MM.1S (cell line): ENCODE data around the gene SAMD5.

Experiments used
- DNase-seq: peaks from one replicate; pipeline ENCODE4 v3.0.0-alpha.2; 2015
- H2AFZ ChIP-seq: fragments of 300-600 bp; sonication (generic); 2 replicates; pipeline ENCODE4 v1.6.0; 2016; ENCODE audit warnings: antibody characterized with exemption, low read length
- H3F3A ChIP-seq: fragments of 300-600 bp; sonication (generic); 2 replicates; pipeline ENCODE4 v1.6.1; 2016; ENCODE audit warnings: mild to moderate bottlenecking, antibody characterized with exemption, low read length, moderate library complexity, mixed read lengths; ENCODE audit not compliant: insufficient read depth
- H3K27ac ChIP-seq: fragments of 300-600 bp; sonication (generic); 2 replicates; pipeline ENCODE4 v1.5.1; 2016; ENCODE audit warnings: mild to moderate bottlenecking, low read length
- H3K27me3 ChIP-seq: fragments of 300-600 bp; sonication (generic); replicated peaks from 2 replicates; pipeline ENCODE4 v1.6.0; 2016; ENCODE audit warnings: low read length; ENCODE audit not compliant: insufficient read depth
- H3K36me3 ChIP-seq: fragments of 300-600 bp; sonication (generic); replicated peaks from 2 replicates; pipeline ENCODE4 v1.6.1; 2016; ENCODE audit warnings: mild to moderate bottlenecking, low read length, mixed read lengths; ENCODE audit not compliant: insufficient read depth
- H3K4me1 ChIP-seq: fragments of 300-600 bp; sonication (generic); 2 replicates; pipeline ENCODE4 v1.6.1; 2016; ENCODE audit warnings: low read length, mixed read lengths
- H3K4me2 ChIP-seq: fragments of 300-600 bp; sonication (generic); 2 replicates; pipeline ENCODE4 v1.6.0; 2016; ENCODE audit warnings: low read depth, low read length
- H3K4me3 ChIP-seq: fragments of 300-600 bp; sonication (generic); 2 replicates; pipeline ENCODE4 v1.5.1; 2016; ENCODE audit warnings: low read length, mixed read lengths
- H3K79me2 ChIP-seq: fragments of 300-600 bp; sonication (generic); 2 replicates; pipeline ENCODE4 v1.6.1; 2016; ENCODE audit warnings: mixed run types, low read length, mixed read lengths
- H3K9ac ChIP-seq: fragments of 300-600 bp; sonication (generic); 2 replicates; pipeline ENCODE4 v1.6.1; 2016; ENCODE audit warnings: low read length, mixed read lengths
- H3K9me2 ChIP-seq: fragments of 300-600 bp; sonication (generic); replicated peaks from 2 replicates; pipeline ENCODE4 v1.6.1; 2016; ENCODE audit warnings: mild to moderate bottlenecking, low read length, mixed read lengths; ENCODE audit not compliant: insufficient read depth
- H3K9me3 ChIP-seq: fragments of 300-600 bp; sonication (generic); replicated peaks from 2 replicates; pipeline ENCODE4 v1.6.1; 2016; ENCODE audit warnings: mild to moderate bottlenecking, low read length, mixed read lengths; ENCODE audit not compliant: insufficient read depth
- H4K20me1 ChIP-seq: fragments of 300-600 bp; sonication (generic); 2 replicates; pipeline ENCODE4 v1.6.1; 2016; ENCODE audit warnings: mild to moderate bottlenecking, low read length, moderate library complexity, mixed read lengths; ENCODE audit not compliant: insufficient read depth
- EZH2 ChIP-seq: fragments of 300-600 bp; sonication (generic); optimal IDR thresholded peaks from 2 replicates; pipeline ENCODE3; 2017; ENCODE audit warnings: low read depth, mild to moderate bottlenecking, antibody characterized with exemption, low read length, mixed read lengths
- EZH2phosphoT487 ChIP-seq: fragments of 300-600 bp; sonication (generic); IDR thresholded peaks from 2 replicates; pipeline ENCODE4 v1.6.1; 2018; ENCODE audit warnings: antibody characterized with exemption, low read length
- TF ChIP-seq, protein P1 (sequence below): fragments of 300-600 bp; sonication (generic); IDR thresholded peaks from 2 replicates; pipeline ENCODE4 v1.5.1; 2016; ENCODE audit warnings: antibody characterized with exemption, low read length, mixed read lengths

The SAMD5 gene

DNA sequence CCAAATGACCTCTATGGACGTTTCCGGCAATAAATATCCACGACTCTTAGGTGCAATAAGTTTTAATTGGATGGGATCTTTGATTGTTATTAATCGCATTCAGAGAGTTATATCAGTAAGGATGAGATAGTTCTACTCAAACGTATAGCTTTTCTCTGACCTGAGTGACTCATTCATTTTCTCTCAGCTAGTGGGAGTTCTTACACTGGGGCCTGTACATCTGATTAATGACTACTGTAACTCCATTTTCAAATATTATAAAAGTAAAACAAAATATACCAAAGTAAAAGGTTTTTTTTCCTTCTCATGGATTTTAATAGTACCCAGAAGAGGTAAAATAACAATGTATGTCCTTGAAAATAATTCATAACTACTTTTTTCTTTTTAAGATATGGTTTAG, 41.1 kb upstream of the SAMD5 start:
- TF ChIP-seq EZH2phosphoT487 (no peak), EZH2 (no peak)
- TF ChIP-seq, protein P1, sequence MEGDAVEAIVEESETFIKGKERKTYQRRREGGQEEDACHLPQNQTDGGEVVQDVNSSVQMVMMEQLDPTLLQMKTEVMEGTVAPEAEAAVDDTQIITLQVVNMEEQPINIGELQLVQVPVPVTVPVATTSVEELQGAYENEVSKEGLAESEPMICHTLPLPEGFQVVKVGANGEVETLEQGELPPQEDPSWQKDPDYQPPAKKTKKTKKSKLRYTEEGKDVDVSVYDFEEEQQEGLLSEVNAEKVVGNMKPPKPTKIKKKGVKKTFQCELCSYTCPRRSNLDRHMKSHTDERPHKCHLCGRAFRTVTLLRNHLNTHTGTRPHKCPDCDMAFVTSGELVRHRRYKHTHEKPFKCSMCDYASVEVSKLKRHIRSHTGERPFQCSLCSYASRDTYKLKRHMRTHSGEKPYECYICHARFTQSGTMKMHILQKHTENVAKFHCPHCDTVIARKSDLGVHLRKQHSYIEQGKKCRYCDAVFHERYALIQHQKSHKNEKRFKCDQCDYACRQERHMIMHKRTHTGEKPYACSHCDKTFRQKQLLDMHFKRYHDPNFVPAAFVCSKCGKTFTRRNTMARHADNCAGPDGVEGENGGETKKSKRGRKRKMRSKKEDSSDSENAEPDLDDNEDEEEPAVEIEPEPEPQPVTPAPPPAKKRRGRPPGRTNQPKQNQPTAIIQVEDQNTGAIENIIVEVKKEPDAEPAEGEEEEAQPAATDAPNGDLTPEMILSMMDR = no peak
- Histone ChIP-seq H3K27ac (no peak overlapping the region), H3K27me3 (no peaks in the 10 kb centered on the region), H3K9ac (no peak overlapping the region), H3K9me3 (no peaks in the 10 kb centered on the region), H4K20me1 (no peaks in the 10 kb centered on the region), H3K4me1 (no peaks in the 10 kb centered on the region), H3K79me2 (no peaks in the 10 kb centered on the region), H3K4me2 (no peak overlapping the region), H3K9me2 (no peaks in the 10 kb centered on the region), H3K36me3 (no peaks in the 10 kb centered on the region), H3F3A (no peaks in the 10 kb centered on the region), H2AFZ (no peak overlapping the region), H3K4me3 (no peak overlapping the region)
- no peak for DNase-seq

DNA sequence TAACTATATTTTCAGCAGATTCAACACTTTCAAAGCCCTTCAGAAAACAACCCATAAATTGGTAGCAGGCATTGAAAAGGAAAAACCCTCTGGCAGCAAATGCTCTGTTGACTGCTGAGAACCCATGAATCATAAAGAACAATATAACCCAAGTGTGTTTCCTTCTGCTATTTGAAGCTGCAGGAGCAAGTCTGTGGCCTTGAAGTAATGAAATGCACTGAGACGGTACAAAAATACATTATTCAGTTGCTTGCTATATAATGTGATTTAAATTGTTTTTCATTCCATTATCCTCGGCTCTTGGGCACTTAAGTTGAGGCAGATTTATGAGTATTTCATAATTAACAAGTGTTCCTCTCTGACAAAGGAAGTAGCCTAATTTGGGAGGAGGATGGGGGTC, 40.6 kb upstream of the SAMD5 start:
- H3K79me2 ChIP-seq = no peaks in the 10 kb centered on the region
- H3F3A ChIP-seq = no peaks in the 10 kb centered on the region
- H3K36me3 ChIP-seq = no peaks in the 10 kb centered on the region
- H3K27ac ChIP-seq = no peak overlapping the region
- no peak overlapping the region for H3K4me3 ChIP-seq
- H3K4me1 ChIP-seq = no peaks in the 10 kb centered on the region
- DNase-seq = no peak
- H2AFZ ChIP-seq = no peak overlapping the region
- no peaks in the 10 kb centered on the region for H3K9me2 ChIP-seq
- H3K9ac ChIP-seq = no peak overlapping the region
- no peak for TF ChIP-seq EZH2phosphoT487
- TF ChIP-seq, protein P1 = no peak
- TF ChIP-seq EZH2 = no peak
- no peak overlapping the region for H3K4me2 ChIP-seq
- H3K9me3 ChIP-seq = no peaks in the 10 kb centered on the region
- H3K27me3 ChIP-seq = no peaks in the 10 kb centered on the region
- no peaks in the 10 kb centered on the region for H4K20me1 ChIP-seq

DNA sequence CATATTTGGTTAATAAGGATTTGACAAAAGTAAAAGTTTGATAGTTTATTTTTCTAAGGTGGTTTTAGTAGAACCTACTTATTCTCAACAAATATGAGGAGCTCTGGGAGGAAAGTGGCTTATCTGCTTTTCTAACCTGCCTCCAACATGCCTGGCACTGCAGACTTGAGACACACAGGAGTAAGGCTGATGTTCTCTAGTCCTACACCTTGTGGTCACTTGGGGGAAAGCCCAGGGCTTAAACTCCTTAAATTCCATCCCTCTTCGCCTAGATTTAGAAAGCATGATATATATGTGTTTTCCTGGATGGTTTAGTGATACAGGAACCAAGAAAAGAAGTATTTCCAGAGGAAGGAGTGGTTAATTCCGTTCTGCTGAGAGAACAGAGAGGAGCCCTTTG, 39.9 kb upstream of the SAMD5 start:
- H4K20me1 ChIP-seq = no peaks in the 10 kb centered on the region
- no peak for DNase-seq
- no peaks in the 10 kb centered on the region for H3K4me1 ChIP-seq
- H3K9me3 ChIP-seq = no peaks in the 10 kb centered on the region
- H3F3A ChIP-seq = no peaks in the 10 kb centered on the region
- H3K79me2 ChIP-seq = no peaks in the 10 kb centered on the region
- no peak overlapping the region for H2AFZ ChIP-seq
- no peak overlapping the region for H3K9ac ChIP-seq
- no peaks in the 10 kb centered on the region for H3K9me2 ChIP-seq
- no peak overlapping the region for H3K4me2 ChIP-seq
- H3K4me3 ChIP-seq = no peak overlapping the region
- no peaks in the 10 kb centered on the region for H3K27me3 ChIP-seq
- no peaks in the 10 kb centered on the region for H3K36me3 ChIP-seq
- TF ChIP-seq EZH2phosphoT487 (no peak), EZH2 (no peak)
- TF ChIP-seq, protein P1 = no peak
- H3K27ac ChIP-seq = no peak overlapping the region
